Right lobe of liver (tissue), 6 donors: Measurements from ENCODE around the gene CELF4. TPM values are rescaled to one million over a fixed set of nuclear protein-coding genes. Genes with fewer than 3 reads are reported as not detected.

ENCODE experiments used
- ATAC-seq, 4 donors: fragments of 200-7000 bp; cut with Tn5 transposase; one replicate each; pipeline ENCODE4 v1.9.1; 2020; ENCODE audit warnings: mild to moderate bottlenecking in 4 of 4, moderate library complexity in 4 of 4
- DNase-seq, 3 donors: peaks; one replicate each; pipeline ENCODE4 v3.0.0-alpha.2; 2020
- H3K27ac ChIP-seq, 3 donors: fragments of 200-600 bp; one replicate each; pipeline ENCODE4 v1.8.0; 2022
- H3K27me3 ChIP-seq, 2 donors: fragments of 200-600 bp; one replicate each; pipeline ENCODE4 v1.8.0; 2022
- H3K36me3 ChIP-seq, 4 donors: fragments of 200-600 bp; sonication (generic) in 1 of 4; one replicate each; pipeline versions ENCODE4 v1.5.1 to v1.8.0; 2017 to 2022; ENCODE audit warnings: control low read depth in 1 of 4
- H3K4me1 ChIP-seq, 4 donors: fragments of 200-600 bp; sonication (generic) in 1 of 4; one replicate each; pipeline versions ENCODE4 v1.5.1 to v1.8.0; 2017 to 2022; ENCODE audit warnings: control low read depth in 1 of 4
- H3K4me3 ChIP-seq, 3 donors: fragments of 200-600 bp; one replicate each; pipeline ENCODE4 v1.8.0; 2022
- H3K9me3 ChIP-seq, 4 donors: fragments of 200-600 bp; sonication (generic) in 1 of 4; one replicate each; pipeline versions ENCODE4 v1.5.1 to v1.8.0; 2017 to 2022; ENCODE audit warnings: control low read depth in 1 of 4
- CTCF ChIP-seq, 4 donors: fragments of 200-600 bp in 3 of 4; fragments of 450-650 bp in 1 of 4; IDR thresholded peaks; one replicate each; pipeline versions ENCODE4 v1.5.1 to v1.8.0; 2016 to 2022; ENCODE audit warnings: antibody characterized with exemption in 4 of 4, mild to moderate bottlenecking in 2 of 4
- POLR2A ChIP-seq: fragments of 450-650 bp; IDR thresholded peaks from one replicate; pipeline ENCODE4 v1.6.1; 2017; ENCODE audit warnings: antibody characterized with exemption, mild to moderate bottlenecking
- WGBS: methylation state at CpG from one replicate; pipeline ENCODE4 v1.1.6; 2018; ENCODE audit warnings: low coverage, low lambda C conversion rate; ENCODE audit not compliant: insufficient coverage; ENCODE audit errors: missing lambda C conversion rate; 5-methylcytosine and 5-hydroxymethylcytosine counted together
- intact Hi-C, 2 donors: fragments of 100-400 bp; cut with DNase I; formaldehyde crosslinking; loops; one replicate each; pipeline versions ENCODE4 v1.11.2 to v1.14.1; 2022
- total RNA-seq, 6 experiments: library from RNA; depleted of rRNA in 2 of 6; stranded (reverse); fragments of >200 nt in 2 of 6; fragmentation: NEBNext Ultra II Directional in 3 of 6; extraction: Animal tissue kit (Norgen Biotek cat#: 25700) in 3 of 6; gene quantifications; one replicate each; pipeline versions ENCODE4 v1.1.0 to v1.2.4, GENCODE V29; 2016 to 2023
- donor health status: DM: no; HTN: yes; CAD: no.
- donor health status: DM: no; HTN: no; CAD: no.
- donor health status: DM: no; HTN: no; CAD: no.
- donor health status: DM: no; HTN: yes; CAD: no.
- donor health status: DM: no; HTN: yes; CAD: no.

The CELF4 gene
- total RNA-seq, 6 experiments from 2014 or later = 0.06 TPM; not detected in 5

DNA sequence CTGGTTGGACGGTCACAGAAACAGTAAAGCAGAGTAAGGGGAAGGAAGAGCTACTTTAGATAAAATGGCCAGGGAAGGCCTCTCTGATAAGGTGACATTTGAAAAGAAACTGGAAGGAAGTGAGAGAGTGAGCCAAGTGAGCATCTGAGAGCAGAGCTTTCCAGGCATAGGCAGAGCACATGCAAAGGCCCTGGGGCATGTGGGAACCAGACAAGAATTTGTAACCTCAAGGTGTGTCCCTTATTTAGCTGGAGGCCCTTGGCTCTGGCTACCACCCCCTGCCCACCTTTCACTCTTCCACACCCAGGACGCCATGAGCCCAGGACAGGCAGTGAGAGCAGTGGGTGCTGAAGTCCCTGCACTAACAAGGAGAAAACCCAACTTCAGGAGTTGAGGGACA lies 116.0 kb downstream of the CELF4 start:
- 65% methylated on average over 2 of the region's 2 CpGs for WGBS
- Histone ChIP-seq H3K36me3 (no peaks in the 10 kb centered on the region), H3K27ac (no peak overlapping the region), H3K4me1 (no peaks in the 10 kb centered on the region), H3K9me3 (no peaks in the 10 kb centered on the region), H3K4me3 (no peak overlapping the region), H3K27me3 (no peaks in the 10 kb centered on the region)
- TF ChIP-seq POLR2A (no peak), CTCF (IDR thresholded peaks at IDR 0.05) (no peak)
- intact Hi-C loops = loop anchor here (5.0 to 10.0 kb wide), 2 partner anchors 88 to 95 kb away; no protein-coding TSS in a partner anchor
- no peak for ATAC-seq
- DNase-seq = no peak

- H3K4me1 ChIP-seq = no peaks in the 10 kb centered on the region
- DNase-seq (no peak), ATAC-seq (no peak)
- no peak overlapping the region for H3K27ac ChIP-seq
- intact Hi-C loops = loop anchor here (5.0 to 10.0 kb wide), 2 partner anchors 88 to 96 kb away; no protein-coding TSS in a partner anchor
- H3K9me3 ChIP-seq = no peaks in the 10 kb centered on the region
- TF ChIP-seq CTCF (IDR thresholded peaks at IDR 0.05) (no peak), POLR2A (no peak)
- no peaks in the 10 kb centered on the region for H3K27me3 ChIP-seq
- H3K36me3 ChIP-seq = no peaks in the 10 kb centered on the region
- 48% methylated on average over 2 of the region's 4 CpGs for WGBS
- no peak overlapping the region for H3K4me3 ChIP-seq
Observed at GRCh38 chr18:37448946-37449345, 116.7 kb downstream of the CELF4 start.

DNA sequence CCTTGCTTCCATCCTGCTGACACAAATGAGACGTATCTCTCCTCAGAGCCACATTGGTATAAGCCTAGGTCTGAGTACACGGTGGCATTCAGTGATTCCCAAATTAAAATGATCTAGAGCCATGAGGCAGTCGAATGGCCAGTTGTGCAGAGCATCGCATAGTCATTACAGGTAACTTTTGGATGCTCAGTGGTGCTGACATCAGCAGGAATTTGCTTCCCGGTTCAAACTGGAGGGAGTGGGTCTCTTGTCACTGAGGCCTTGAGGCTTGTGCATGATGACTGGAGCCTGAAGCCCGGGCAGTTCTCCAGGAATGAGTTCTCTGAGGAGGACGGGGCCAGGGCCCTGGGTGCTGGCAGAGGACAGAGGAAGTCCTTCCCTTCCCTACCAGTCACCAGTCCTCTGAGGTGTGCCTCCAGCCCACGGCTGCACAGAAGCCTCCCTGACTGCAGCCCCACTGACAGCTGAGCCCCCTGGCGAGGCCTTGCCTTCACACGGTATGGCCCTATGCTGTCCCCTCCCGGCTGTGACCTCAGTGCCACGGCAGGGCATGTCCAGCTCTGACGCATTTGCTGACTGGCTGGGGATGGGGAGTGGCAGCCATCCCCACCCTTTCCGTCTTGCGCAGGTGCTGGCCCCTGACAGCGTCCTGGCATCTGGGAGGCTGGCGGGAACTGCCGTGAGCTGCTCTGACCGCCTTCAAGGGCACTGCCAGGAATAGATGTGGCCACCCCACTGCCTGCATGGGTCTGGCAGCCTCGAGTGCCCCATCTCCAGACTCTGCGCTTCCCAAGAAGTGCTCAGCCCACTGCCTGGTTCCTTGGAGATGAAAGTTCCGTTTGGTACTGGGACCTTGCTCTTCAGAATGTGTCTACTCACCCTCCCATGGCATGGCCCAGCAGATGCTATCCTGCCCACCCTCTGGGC lies 117.4 kb downstream of the CELF4 start:
- Histone ChIP-seq H3K9me3 (no peaks in the 10 kb centered on the region), H3K4me1 (no peaks in the 10 kb centered on the region), H3K27ac (no peak overlapping the region), H3K4me3 (no peak overlapping the region), H3K36me3 (no peaks in the 10 kb centered on the region), H3K27me3 (no peaks in the 10 kb centered on the region)
- 74% methylated on average over 10 of the region's 22 CpGs for WGBS
- DNase-seq (no peak), ATAC-seq (no peak)
- intact Hi-C loops = loop anchor here (5.0 to 10.0 kb wide), 2 partner anchors 89 to 97 kb away; no protein-coding TSS in a partner anchor
- TF ChIP-seq CTCF (IDR thresholded peaks at IDR 0.05) (no peak), POLR2A (no peak)

GRCh38 chr18:37445836-37446235 lies 119.8 kb downstream of the CELF4 start:
- Histone ChIP-seq H3K27ac (no peak overlapping the region), H3K36me3 (no peaks in the 10 kb centered on the region), H3K4me1 (no peaks in the 10 kb centered on the region), H3K9me3 (no peaks in the 10 kb centered on the region), H3K4me3 (no peak overlapping the region), H3K27me3 (no peaks in the 10 kb centered on the region)
- TF ChIP-seq CTCF (IDR thresholded peaks at IDR 0.05) = no peak
- TF ChIP-seq POLR2A = no peak
- no peak for DNase-seq
- ATAC-seq = no peak
- WGBS = 62% methylated on average over 7 of the region's 10 CpGs
- intact Hi-C loops = loop anchor here (5.0 to 10.0 kb wide), 2 partner anchors 91 to 99 kb away; no protein-coding TSS in a partner anchor
